ENCODE measurements around the gene ZNF500.

Gene ZNF500

DNA sequence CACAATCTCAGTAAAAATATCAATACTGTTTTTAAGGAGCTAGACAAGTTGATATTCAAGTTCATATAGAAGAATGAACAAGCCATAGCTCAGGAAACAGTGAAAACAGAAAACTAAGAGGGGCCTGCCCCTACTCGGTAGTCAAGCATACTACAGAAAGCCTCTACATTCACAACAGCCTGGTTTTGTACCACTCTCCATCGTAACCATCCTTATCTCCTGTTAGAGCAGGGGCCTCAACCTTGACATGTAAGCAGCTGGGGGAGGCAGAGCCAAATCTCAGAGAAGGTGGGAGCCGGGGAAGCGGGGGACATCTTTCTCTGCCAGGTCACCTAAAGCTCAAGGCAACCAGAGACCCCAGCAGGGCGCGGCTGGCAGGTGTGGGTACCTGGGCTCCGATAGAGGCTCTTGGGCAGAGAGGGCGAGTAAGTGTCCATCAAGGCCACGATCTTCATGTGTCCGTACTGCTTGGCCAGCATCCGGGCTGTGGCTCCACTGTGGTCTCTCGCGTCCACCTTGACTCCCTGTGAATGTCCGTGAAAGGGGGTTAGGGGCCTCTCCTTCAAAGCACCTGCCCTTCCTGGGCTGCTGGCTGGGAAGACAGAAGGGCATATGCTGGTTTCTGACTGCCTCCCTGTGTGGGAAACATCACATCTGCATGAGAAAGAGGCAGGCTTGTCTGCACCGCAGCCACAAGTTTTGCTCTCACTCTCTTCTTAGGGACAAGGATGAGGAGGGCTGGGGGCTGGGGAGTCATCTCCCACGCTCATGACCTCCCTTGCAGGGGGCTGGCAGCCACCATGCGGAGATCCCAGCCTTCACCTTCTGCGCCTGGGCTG lies 53.1 kb downstream of the ZNF500 start:
- FAIRE-seq = no peak
- DNase-seq (ENCODE audit: insufficient read length, low spot score) = no peak

DNA sequence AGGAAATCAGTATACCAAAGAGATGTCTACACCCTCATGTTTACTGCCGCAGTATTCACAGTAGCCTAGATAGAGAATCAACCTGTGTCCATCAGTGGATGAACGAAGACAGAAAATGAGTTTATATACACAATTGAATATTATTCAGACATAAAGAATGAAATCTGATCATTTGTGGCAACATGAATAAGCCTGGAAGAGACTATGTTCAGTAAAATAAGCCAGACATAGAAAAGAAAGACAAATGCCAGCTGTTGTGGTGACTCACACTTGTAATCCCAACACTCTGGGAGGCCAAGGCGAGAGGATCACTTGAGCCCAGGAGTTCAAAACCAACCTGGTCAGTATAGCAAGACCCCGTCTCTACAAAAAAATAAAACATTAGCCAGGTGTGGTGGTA lies 57.5 kb downstream of the ZNF500 start:
- DNase-seq (ENCODE audit: insufficient read length, low spot score) (no peak), FAIRE-seq (peak; percentile 47)

DNA sequence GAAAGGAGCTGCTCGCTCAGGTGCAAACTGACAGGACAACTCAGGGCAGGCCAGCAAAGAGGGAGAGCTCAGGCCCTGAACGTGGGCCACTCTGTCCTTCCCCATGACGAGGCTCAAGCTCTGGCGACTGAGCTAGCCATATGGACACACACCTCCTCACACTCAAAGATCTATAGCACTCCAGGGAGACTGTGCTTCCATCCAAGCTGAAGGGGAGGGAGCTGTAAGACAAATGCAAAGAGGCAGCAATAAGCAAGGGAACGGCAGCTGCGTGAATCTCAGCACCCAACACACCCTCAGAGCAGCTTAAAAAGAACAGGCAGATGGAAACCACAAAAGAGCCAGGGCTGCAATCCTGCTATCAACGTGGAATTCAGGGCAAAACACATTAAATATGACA lies 60.1 kb downstream of the ZNF500 start:
- DNase-seq (ENCODE audit: insufficient read length, low spot score) = no peak
- FAIRE-seq = no peak

DNA sequence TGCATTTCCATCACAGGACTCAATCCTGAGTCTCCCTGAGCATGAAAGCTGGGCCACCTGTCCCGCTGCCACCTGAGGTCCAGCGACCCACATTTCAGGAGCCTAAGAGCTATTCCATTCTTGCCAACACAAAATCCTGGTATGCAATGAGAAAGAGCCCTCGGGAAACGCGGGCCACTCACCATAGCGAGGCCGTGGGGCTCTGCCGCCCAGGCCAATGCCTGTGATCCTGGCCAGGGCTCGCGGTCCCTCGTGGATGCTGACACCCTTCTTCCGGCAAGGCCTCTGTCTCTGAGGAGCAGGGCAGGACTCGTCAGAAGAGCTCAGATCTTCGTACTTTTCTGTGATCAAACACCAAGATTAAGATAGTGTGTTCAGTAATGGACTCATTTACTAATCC lies 62.0 kb downstream of the ZNF500 start:
- DNase-seq (ENCODE audit: insufficient read length, low spot score) (no peak), FAIRE-seq (no peak)

DNA sequence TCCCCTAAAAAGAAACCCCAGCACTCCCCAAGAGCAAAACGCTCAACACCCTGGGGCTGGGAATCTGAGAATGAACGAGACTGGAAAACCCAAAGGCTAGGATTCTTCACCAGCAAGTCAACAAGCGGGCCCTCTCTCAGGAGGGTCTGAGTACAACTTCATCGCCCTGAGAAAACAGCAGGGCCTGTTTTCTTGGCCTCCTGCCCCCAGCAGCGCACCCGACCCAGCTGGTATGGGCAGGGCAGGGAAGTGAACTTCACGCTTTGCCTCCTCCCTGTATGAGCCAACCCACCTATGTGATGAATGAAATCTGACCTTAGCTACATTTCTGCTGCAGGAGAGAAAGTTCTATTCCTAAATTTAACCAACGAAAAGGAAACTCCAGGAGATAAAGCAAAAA lies 62.5 kb downstream of the ZNF500 start:
- FAIRE-seq = no peak

DNA sequence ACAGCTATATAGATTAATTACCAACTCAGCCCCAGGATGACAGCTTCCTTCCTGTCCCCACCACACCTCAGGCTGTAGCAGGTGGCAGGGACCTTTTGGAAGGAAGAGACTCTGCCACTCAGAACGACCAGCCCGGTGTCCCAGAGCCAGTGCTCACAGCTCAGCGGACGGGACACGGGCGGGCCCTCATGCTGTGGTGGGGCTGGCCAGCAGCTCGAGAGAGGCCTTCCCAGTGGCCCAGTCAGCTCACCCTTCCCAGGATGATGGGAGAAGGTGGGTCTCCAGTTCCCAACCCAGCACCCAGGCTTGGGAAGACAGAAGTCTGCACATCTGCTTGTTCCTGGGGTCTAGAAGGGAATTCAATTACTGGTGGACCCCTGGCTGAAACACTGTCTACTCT lies 63.1 kb downstream of the ZNF500 start:
- DNase-seq (ENCODE audit: insufficient read length, low spot score) (no peak), FAIRE-seq (no peak)

More for the DNA sequence above, 62.5 kb downstream of the ZNF500 start:
- DNase-seq (ENCODE audit: insufficient read length, low spot score) = no peak

DNA sequence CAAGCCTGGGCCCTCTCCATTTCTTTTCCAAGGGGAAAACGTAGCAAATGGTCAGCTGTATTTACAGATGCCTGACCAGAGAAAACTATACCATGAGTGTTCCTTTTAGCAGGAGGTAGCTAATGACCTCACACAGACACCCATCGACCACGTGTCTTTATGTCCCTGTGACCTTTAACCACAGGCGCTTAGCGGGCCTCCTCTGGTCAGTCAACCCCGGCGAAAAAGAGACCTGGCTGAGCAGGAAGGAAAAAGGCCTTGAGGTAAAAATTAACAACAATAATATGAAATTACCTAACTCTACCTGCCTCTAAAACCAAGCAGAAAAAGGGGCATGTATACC lies 64.5 kb downstream of the ZNF500 start:
- DNase-seq (ENCODE audit: insufficient read length, low spot score) (no peak), FAIRE-seq (no peak)

DNA sequence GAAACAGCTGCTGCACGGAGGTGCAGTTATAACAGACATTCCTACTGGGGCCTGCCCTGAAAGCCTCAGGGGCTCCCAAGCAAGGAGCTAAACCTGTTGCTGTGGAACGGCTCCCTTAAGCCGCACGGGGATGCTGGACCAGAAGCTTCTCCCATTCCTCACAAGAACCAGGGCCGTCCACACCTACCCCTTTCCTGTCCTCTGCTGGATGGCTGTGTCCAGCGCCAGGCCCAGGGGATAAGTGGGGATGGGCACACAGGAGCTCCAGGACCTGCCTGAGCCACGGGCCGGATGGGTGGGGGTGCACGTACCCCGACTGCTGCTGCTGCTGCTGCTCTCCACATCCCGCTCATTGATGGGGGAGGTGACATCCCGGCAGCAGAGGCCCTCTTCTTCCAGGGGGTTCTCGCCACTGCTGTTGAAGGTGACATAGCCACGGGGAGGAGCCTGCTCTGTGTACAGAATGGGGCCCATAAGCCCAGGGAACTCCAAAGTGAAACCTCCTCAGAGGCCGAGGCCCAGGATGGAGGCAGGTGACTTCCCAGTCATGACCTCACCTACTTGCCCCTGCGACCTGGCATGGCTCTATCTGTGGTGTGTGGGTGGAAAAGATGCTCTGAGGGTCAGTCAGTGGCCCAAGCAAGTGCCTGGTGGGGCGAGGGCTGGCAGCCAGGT lies 65.0 kb downstream of the ZNF500 start:
- DNase-seq (ENCODE audit: insufficient read length, low spot score) (no peak), FAIRE-seq (no peak)

DNA sequence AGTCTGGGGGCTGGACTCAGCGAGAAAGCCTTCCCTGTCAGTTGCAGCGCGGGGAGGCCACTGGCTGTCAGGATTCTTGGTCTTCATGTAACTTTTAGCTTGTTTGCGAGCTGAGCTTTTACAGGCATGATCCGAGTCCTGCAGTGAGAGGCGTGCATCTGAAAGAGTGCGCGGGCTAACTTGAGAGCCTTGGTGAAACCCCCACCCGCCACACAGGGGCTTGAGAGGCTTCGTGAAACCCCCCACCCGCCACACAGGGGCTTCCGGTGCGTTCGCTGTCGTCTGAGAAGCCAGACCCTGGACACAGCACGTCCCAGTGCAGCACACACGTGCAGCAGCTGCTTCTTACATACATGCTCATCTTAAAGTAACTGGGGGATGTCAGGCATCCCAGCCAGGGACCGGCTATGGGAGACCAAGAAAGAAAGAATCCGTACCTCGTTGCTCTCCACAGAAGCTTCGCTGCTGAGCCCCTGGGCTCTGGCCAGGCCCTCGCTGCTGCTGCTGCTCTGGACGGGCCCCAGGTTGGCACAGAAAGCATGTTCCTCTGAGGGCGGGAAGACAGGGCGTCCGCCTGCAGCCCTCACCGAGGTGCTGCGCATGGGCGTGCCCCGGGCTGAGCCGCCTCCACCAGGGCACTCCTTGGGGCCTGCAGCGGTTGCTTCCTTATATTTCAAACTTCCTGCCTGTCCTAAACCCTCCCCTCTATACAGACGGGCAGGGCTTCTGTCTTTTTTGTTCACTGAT lies 65.8 kb downstream of the ZNF500 start:
- FAIRE-seq (no peak), DNase-seq (ENCODE audit: insufficient read length, low spot score) (no peak)

DNA sequence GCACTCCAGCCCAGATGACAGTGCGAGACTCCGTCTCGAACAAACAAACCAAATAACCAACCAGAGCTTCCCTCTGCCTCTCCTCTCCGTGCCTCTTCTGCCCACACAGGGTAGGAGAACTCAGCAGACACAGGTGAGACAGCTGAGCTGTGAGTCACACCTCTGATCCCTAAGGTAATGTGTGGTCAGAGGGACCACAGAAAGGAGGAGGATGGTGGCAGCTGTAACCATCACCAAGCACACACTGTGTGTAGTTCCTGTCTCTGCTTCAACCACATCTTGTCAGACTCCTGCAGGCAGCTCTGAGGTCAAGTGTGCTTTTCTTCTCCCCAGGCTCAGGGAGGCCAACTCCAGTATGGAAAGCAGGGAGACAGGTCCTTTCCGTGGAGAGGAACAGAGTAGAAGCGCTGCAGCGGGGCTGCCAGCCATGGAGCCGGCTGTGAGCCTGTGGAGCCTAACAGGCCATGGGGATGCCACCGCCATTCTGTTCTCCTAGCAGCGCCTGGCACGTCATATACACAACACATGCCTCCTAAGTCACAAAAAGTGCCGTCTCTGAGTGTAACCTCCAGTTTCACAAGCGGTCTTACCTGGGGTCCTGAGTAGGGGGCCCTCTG lies 66.5 kb downstream of the ZNF500 start:
- no peak for DNase-seq (ENCODE audit: insufficient read length, low spot score)
- FAIRE-seq = no peak

DNA sequence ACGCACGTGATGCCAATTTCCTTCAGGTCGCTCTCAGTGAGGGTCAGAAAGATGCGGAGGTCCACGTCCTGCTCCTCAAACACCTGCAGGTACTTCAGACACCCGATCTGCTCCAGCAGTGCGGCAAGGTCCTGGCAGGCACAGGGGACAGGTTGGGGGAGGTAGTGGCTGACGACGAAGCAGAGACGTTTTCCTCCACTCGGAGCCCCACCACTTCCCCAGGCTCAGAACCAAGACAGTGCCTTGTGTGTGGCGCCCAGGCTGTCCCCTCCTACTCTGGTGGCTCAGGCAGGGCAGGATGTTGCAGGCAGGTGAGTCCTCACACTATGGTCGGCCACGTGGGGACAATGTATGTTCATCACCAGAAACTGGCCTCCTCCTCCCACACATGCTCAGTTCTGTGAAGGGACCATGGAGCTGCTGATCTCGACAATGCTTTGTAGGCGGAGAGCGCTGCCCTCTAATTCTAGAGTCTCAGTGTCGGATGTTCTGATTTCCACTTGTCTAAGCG lies 67.9 kb downstream of the ZNF500 start:
- no peak for DNase-seq (ENCODE audit: insufficient read length, low spot score)
- FAIRE-seq = no peak

DNA sequence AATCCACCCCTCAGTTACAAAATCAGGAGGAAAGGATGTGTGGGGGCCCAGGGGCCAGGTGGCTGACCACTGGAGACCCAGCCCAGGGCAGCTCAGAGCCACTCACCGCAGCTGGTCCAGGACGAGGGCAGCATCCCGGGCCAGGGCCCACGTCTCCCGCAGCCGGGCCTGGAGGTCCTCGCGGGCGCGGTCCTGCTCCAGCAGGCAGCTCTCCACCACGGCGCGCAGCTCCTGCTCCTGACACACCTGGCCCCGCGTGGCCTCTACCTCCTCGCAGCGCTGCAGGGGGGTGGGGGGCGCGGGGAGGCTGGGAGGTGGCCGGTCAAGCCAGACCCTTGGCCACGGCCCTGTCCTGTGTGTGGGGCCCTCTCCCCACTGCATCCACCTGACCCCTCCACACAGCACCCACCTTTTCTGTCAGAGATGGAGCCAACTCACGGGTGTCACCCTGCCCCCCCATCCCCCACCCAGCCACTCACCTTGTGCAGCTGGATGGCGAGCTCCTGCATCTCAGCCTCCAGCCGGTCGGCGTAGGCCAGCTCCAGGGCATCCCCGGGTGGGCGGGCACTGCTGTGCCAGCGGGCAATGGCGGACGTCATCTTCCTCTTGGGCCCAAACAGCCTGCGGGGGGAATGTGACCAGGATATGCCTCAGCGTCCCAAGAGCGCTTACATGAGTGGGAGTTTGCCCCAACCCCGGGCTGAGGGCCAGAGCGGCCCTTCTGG lies 68.5 kb downstream of the ZNF500 start:
- FAIRE-seq (no peak), DNase-seq (ENCODE audit: insufficient read length, low spot score) (no peak)

Data from GM19239 (cell line).